GM19438 (cell line): Measurements from ENCODE around the gene SPECC1.

Experiments
- ATAC-seq: cut with Tn5 transposase; IDR thresholded peaks from one replicate; pipeline ENCODE4 v1.9.1; 2021; ENCODE audit warnings: low read depth; ENCODE audit not compliant: unreplicated experiment

SPECC1 gene

GRCh38 chr17:20200016-20200795, 191.0 kb downstream of the SPECC1 start:
- ATAC-seq = no peak

DNA sequence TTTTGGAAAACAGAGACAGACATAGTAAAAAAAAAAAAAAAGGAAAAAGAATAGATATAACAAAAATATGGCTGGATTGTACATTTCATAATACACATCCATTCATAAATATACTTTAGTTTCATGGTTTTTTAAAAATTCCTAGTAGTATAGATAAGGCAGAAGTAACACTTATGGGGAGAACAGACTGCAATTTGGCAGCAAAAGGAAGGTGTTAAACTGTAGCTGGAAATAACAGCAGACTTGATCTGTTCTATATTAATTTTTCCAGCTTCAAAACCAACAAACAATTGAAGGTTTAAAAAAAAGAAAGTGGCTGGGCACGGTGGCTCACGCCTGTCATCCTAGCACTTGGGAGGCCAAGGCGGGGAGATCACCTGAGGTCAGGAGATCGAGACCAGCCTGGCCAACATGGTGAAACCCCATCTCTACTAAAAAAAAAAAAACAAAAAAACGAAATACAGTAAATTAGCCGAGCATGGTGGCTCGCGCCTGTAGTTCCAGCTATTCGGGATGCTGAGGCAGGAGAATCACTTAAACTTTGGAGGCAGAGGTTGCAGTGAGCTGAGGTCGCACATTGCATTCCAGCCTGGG, 191.8 kb downstream of the SPECC1 start:
- no peak for ATAC-seq

DNA sequence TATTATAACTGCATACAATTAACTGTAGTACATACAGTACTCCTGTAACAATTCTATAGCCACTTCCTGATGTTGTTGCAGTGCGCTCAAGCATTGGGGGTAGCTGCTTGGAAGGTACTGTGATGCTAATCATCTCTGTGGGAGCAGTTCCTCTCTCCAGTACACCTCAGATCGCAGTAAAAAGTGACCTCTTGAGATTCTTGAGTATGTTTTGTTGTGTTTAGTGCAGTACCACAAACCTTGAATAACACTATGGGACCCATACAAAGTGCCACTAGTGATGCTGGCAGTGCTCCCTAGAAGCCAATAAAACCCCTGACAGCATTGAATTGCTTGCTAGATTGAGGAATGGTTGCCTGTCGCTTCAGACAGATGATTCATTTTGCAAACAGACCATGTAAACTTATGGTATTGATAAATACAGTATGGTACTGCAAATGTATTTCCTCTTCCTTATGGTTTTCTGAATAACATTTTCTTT, 193.0 kb downstream of the SPECC1 start:
- no peak for ATAC-seq

DNA sequence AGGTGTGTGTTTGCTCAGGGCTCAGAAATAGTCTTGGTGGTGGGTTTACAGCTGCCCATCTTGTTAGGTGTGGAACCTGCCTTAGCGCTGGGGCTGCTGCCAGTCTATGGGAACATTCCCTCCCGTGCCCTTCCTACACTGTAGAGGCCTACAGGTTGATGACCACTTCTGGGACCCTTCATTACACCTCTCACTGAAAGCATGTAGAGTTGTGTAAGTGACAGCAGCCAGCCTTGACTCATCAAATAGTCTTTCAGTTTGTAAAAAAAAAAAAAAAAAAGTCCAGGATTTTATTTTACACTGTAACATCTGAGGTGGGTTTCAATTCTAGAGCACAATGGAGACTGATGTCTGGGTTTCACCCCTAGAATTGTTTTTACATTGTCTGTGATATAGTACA, 193.9 kb downstream of the SPECC1 start:
- ATAC-seq = no peak

GRCh38 chr17:20203761-20204263, 194.7 kb downstream of the SPECC1 start:
- no peak for ATAC-seq

DNA sequence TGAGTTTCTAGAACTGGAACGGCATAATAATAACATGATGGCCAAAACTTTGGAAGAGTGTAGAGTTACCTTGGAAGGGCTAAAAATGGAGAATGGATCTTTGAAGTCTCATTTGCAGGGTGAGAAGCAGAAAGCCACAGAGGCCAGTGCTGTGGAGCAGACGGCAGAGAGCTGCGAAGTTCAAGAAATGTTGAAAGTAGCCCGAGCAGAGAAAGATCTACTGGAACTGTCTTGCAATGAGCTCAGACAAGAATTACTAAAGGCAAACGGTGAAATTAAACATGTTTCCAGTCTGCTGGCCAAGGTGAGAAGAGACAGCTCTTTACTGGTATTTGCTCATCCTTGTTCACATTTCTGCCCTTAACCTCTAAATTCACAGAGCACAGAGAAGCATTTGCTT, 196.4 kb downstream of the SPECC1 start:
- no peak for ATAC-seq

- no peak for ATAC-seq
These were observed 196.9 kb downstream of the SPECC1 start for GRCh38 chr17:20206068-20206467.

DNA sequence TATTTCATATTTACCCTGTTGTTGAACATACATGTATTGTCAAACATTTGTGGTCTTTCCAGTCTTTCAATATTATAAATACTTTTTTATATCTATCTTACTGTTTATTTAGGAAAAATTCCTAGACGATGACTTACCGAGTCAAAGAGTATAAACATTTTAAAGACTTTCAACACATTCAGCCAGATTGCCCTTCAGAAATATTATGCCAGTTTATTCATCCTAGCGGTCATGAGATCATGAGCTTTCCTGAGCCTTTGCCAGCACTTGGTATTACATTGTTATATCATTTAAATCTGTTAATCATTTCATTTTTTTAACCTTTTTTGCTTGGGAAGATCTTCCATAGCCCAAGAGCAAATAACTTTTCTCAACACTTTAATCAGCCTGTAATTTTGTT, 197.4 kb downstream of the SPECC1 start:
- ATAC-seq = no peak

GRCh38 chr17:20207262-20207985, 198.3 kb downstream of the SPECC1 start:
- no peak for ATAC-seq

GRCh38 chr17:20208717-20209116, 199.6 kb downstream of the SPECC1 start:
- no peak for ATAC-seq

DNA sequence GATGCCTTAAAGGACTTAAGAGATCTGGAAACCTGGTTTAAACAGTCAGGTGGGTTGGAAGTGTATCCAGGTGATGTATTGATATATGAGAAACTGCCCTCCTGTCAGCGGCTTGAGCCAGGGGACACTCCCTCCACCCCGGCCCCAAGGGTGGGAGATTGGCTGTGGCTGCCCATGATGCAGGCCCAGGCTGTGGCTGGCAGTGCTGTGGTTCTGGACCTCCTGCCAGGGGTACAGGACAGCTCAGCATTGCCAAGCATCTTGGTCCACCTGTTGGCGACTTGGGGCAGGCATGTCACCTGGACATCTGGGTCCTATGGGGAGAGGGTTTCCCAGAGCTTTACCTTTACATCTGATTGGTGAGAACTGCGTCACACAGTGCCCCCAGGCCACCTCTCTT, 201.0 kb downstream of the SPECC1 start:
- no peak for ATAC-seq

GRCh38 chr17:20210614-20211013, 201.5 kb downstream of the SPECC1 start:
- no peak for ATAC-seq

DNA sequence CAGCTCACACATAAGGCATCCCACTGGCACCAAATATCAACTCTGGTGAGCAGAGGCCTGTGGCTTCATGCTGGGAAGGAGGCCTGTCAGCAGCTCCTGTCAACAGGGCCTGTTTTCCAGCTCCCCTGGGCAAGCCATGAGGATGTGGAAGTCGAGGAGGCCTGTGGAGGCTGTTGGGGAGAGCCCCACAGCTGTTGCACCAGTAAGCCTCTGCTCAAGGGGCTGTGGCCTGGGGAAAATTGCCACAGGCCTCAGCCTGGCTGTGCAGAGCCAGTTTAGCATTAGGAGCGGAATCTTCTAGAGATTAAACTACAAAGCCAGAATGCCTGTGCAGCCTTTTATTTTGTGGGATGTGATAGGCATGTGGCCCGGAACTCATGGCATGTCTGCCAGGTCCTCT, 202.1 kb downstream of the SPECC1 start:
- no peak for ATAC-seq

- no peak for ATAC-seq
These were observed 204.3 kb downstream of the SPECC1 start for GRCh38 chr17:20213449-20213848.

GRCh38 chr17:20214794-20215193, 205.6 kb downstream of the SPECC1 start:
- no peak for ATAC-seq

DNA sequence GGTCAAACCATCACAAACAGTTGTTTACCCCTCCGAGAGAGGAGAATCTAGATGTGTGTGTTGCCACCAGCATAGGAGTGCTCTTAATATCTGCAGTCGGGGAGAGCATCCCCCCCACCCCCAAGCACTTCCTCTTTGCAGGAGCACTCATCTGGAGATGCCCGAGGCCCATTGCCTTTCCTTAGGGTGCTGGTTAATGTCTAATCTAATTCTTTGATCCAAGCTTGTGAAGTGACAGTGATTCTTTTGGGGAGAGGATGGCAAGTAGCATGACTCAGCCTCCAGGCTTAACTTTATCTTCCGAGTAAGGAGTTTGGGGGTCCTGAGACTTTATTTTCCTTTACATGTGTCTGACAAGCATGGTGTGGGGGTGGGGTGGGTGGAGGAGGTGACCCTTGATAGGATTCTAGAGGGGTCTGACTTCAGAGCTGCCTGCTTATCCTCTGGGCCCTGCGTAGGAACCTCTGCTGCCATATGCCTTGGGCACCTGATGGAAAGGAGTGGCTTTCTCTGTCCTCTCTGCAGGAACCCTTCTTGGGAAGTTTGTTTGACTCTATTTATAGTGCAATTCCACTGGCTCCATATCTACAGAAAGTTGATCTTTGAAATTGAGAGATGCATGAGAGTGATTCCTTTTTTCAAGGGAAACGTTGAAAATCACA, 207.1 kb downstream of the SPECC1 start:
- no peak for ATAC-seq

DNA sequence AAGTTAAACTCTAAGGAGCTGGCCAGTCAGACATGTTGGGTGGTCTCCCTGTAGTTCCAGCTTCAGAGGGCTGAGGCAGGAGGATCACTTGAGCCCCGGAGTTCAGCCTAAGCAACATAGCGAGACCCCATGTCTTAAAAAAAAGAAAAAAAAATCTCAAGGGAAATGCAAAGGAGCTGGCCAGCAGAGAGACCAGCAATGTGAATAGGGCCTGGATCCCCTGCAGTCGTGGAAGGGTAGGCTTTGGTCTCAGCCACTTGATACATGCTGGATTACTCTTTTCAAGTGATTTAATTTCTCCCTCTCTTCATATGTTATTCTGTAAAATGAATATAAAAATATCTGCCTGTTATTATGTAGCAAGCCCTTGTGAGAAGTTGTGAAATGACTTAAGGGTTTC, 207.7 kb downstream of the SPECC1 start:
- no peak for ATAC-seq

GRCh38 chr17:20217677-20218076, 208.5 kb downstream of the SPECC1 start:
- ATAC-seq = no peak

DNA sequence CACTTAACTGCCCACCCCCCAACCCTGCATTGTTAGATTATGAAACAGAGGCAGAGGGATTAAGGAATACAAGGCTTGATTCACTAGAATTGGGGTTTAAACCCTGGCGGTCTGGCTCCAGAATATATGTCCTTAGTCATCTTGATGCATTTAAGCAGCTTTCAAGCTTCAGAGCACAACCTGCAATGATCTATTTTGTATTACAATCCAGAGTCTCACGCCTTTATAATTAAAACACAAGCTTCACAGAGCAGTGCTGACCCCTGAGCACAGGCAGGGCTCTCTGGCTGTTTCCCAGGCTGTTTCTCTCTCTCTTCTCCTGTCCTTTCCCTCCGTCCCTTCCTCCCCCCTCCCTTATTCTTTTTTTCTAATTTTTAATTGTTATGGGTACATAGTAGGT, 209.1 kb downstream of the SPECC1 start:
- ATAC-seq = no peak

DNA sequence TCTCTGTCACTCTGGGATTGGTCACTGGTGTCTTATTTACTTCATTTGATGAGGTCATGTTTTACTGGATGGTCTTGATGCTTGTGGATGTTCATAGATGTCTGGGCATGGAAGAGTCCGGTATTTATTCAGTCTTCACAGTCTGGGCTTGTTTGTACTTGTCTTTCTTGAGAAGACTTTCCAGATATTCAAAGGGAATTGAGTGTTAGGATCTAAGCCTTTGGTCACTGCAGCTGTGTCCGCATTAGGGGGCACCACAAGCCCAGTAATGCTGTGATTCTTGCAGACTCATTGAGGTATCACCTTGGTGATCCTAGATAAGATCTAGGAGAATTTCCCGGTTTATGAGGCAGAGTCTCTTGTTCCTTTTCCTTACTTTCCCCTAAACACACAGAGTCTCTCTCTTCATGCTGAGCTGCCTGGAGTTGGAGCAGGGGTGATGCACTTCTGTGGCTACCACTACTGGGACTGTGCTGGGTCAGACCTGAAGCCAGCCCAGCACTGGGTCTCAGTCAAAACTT, 214.7 kb downstream of the SPECC1 start:
- no peak for ATAC-seq

GRCh38 chr17:20224379-20224778, 215.2 kb downstream of the SPECC1 start:
- no peak for ATAC-seq
